GM18873 (cell line): Measurements from ENCODE around the gene LEAP2.

ENCODE experiments used
- ATAC-seq: cut with Tn5 transposase; IDR thresholded peaks from one replicate; pipeline ENCODE4 v1.9.1; 2021; ENCODE audit warnings: mild to moderate bottlenecking, moderate library complexity, moderate number of reproducible peaks; ENCODE audit not compliant: unreplicated experiment, low FRiP score

Gene LEAP2

GRCh38 chr5:132876020-132876759 is 2.7 kb downstream of the LEAP2 start:
- ATAC-seq: no peak

- no peak for ATAC-seq
These were observed 4.0 kb downstream of the LEAP2 start for GRCh38 chr5:132877466-132877865.

GRCh38 chr5:132877938-132878337 is 4.5 kb downstream of the LEAP2 start:
- no peak for ATAC-seq

GRCh38 chr5:132883261-132883834 is 9.9 kb downstream of the LEAP2 start:
- no peak for ATAC-seq

- ATAC-seq: no peak
These were observed 11.1 kb downstream of the LEAP2 start for GRCh38 chr5:132884548-132884947.

GRCh38 chr5:132886064-132886823 is 12.8 kb downstream of the LEAP2 start:
- ATAC-seq: no peak

GRCh38 chr5:132887283-132887682 is 13.8 kb downstream of the LEAP2 start:
- no peak for ATAC-seq

GRCh38 chr5:132889501-132889900 is 16.0 kb downstream of the LEAP2 start:
- ATAC-seq: no peak

- ATAC-seq: no peak
These were observed 17.3 kb downstream of the LEAP2 start for GRCh38 chr5:132890817-132891216.

GRCh38 chr5:132895719-132896305 is 22.3 kb downstream of the LEAP2 start:
- no peak for ATAC-seq

GRCh38 chr5:132896685-132897084 is 23.2 kb downstream of the LEAP2 start:
- no peak for ATAC-seq

GRCh38 chr5:132898094-132898493 is 24.6 kb downstream of the LEAP2 start:
- no peak for ATAC-seq

- ATAC-seq: no peak
These were observed 27.6 kb downstream of the LEAP2 start for GRCh38 chr5:132901036-132901435.

- no peak for ATAC-seq
These were observed 28.3 kb downstream of the LEAP2 start for GRCh38 chr5:132901730-132902129.

GRCh38 chr5:132905938-132906337 is 32.5 kb downstream of the LEAP2 start:
- no peak for ATAC-seq

GRCh38 chr5:132907161-132907560 is 33.7 kb downstream of the LEAP2 start:
- no peak for ATAC-seq

- ATAC-seq: no peak
These were observed 36.2 kb downstream of the LEAP2 start for GRCh38 chr5:132909702-132910101.

- no peak for ATAC-seq
These were observed 42.2 kb downstream of the LEAP2 start for GRCh38 chr5:132915681-132916080.

GRCh38 chr5:132916086-132916485 is 42.6 kb downstream of the LEAP2 start:
- no peak for ATAC-seq
